ENCODE measurements around the gene WWOX.

The WWOX gene

DNA sequence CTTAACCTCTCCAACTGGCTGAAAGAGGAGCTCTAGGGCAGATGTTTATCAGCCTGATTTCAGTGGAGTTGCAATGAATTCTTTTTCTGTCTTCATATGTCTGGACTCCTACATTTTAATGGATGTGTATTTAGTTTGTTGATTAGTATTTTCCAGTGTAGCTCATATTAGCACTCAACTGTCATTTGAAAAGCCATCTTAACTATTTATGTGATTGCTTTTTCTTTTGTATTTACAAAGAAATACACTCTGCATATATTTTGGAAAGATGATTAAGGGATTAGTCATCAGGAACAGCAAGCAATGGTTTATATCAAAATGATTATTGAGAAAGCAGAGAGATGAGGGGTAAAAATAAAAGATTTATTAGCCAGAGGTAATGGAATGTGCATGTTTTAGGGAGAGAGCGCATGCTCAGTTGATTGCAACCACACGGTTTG lies 71.1 kb downstream of the WWOX start:
- TF ChIP-seq EZH2 (IDR thresholded peaks at IDR 0.05; ENCODE audit: borderline replicate concordance, low read depth, low read length, severe bottlenecking): no peak
- TF ChIP-seq, protein P1, sequence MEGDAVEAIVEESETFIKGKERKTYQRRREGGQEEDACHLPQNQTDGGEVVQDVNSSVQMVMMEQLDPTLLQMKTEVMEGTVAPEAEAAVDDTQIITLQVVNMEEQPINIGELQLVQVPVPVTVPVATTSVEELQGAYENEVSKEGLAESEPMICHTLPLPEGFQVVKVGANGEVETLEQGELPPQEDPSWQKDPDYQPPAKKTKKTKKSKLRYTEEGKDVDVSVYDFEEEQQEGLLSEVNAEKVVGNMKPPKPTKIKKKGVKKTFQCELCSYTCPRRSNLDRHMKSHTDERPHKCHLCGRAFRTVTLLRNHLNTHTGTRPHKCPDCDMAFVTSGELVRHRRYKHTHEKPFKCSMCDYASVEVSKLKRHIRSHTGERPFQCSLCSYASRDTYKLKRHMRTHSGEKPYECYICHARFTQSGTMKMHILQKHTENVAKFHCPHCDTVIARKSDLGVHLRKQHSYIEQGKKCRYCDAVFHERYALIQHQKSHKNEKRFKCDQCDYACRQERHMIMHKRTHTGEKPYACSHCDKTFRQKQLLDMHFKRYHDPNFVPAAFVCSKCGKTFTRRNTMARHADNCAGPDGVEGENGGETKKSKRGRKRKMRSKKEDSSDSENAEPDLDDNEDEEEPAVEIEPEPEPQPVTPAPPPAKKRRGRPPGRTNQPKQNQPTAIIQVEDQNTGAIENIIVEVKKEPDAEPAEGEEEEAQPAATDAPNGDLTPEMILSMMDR (IDR thresholded peaks at IDR 0.05; ENCODE audit: borderline replicate concordance, extremely low read depth, low read length, poor library complexity, severe bottlenecking): no peak
- Histone ChIP-seq H3K9me3 (ENCODE audit: insufficient read depth, low read length, severe bottlenecking) (no peaks in the 10 kb centered on the region), H3K4me1 (ENCODE audit: insufficient read depth, low read length) (no peaks in the 10 kb centered on the region), H3K36me3 (ENCODE audit: insufficient read depth, low read length) (peaks cover 3% of the 10 kb centered on the region; the same call in 1 of the 2 replicates), H3K4me3 (ENCODE audit: low read depth in 1 of 2, low read length in 2 of 2) (no peak overlapping the region), H3K9ac (ENCODE audit: low read depth, low read length) (no peak overlapping the region), H3K27me3 (ENCODE audit: insufficient read depth, low read length, poor library complexity) (no peaks in the 10 kb centered on the region), H3K27ac (ENCODE audit: low read length) (no peak overlapping the region), H4K20me1 (ENCODE audit: insufficient read depth, low read length) (no peaks in the 10 kb centered on the region), H3K79me2 (ENCODE audit: insufficient read depth, low read length) (no peaks in the 10 kb centered on the region), H2AFZ (ENCODE audit: low read depth, low read length) (no peak overlapping the region), H3K4me2 (ENCODE audit: insufficient read depth, low read length) (no peak overlapping the region)
- ATAC-seq (ENCODE audit: insufficient read depth, low read depth) (no peak), DNase-seq (no peak)

DNA sequence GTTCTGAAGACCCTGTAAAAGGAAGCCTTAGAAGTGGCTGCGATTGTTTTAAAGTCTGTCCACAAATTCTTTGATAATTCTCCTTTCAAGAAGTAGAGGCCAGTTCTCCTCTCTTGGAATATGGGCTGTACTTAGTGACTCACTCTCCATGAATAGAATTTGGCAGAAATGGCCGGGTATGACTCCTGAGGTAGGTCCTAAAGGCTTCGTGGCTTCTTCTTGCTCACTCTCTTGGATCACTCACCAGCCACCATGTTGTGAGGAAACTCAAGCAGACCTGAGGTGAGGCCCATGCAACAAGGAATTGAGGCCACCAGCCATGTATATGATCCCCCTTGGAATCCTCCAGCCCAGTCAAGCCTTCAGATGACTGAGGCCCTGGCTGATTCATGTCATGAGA lies 75.8 kb downstream of the WWOX start:
- Histone ChIP-seq H3K36me3 (ENCODE audit: insufficient read depth, low read length) (no peaks in the 10 kb centered on the region), H2AFZ (ENCODE audit: low read depth, low read length) (no peak overlapping the region), H3K9me3 (ENCODE audit: insufficient read depth, low read length, severe bottlenecking) (no peaks in the 10 kb centered on the region), H3K27me3 (ENCODE audit: insufficient read depth, low read length, poor library complexity) (no peaks in the 10 kb centered on the region), H3K4me1 (ENCODE audit: insufficient read depth, low read length) (no peaks in the 10 kb centered on the region), H3K27ac (ENCODE audit: low read length) (no peak overlapping the region), H3K9ac (ENCODE audit: low read depth, low read length) (no peak overlapping the region), H4K20me1 (ENCODE audit: insufficient read depth, low read length) (no peaks in the 10 kb centered on the region; the same call in 1 of the 2 replicates), H3K79me2 (ENCODE audit: insufficient read depth, low read length) (no peaks in the 10 kb centered on the region), H3K4me3 (ENCODE audit: low read depth in 1 of 2, low read length in 2 of 2) (no peak overlapping the region), H3K4me2 (ENCODE audit: insufficient read depth, low read length) (no peak overlapping the region)
- no peak for TF ChIP-seq EZH2 (IDR thresholded peaks at IDR 0.05; ENCODE audit: borderline replicate concordance, low read depth, low read length, severe bottlenecking)
- TF ChIP-seq, protein P1 (IDR thresholded peaks at IDR 0.05; ENCODE audit: borderline replicate concordance, extremely low read depth, low read length, poor library complexity, severe bottlenecking): no peak
- ATAC-seq (ENCODE audit: insufficient read depth, low read depth) (no peak), DNase-seq (no peak)

DNA sequence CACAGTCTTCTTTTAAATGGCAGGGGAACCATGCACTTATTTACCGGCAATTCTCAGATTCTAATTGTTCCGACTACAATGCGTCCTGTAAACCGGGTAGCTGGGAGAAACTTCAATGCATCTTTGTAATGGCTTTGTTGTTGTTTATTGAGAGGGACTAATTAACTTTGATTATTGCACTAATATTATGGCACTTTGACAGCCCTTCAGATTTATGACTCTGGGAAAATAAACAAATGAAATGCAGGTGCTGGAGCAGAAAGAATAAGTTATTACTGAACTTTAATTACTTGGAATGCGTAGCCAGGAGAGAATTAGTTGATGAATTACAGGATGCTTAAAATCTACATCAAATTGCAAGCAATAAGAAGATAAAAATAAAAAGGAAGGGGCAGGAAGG lies 77.0 kb downstream of the WWOX start:
- DNase-seq (no peak), ATAC-seq (ENCODE audit: insufficient read depth, low read depth) (no peak)
- no peaks in the 10 kb centered on the region for H3K79me2 ChIP-seq (ENCODE audit: insufficient read depth, low read length)
- no peak overlapping the region for H3K9ac ChIP-seq (ENCODE audit: low read depth, low read length)
- no peaks in the 10 kb centered on the region for H3K9me3 ChIP-seq (ENCODE audit: insufficient read depth, low read length, severe bottlenecking)
- no peak overlapping the region for H2AFZ ChIP-seq (ENCODE audit: low read depth, low read length)
- H4K20me1 ChIP-seq (ENCODE audit: insufficient read depth, low read length): no peaks in the 10 kb centered on the region; the same call in 1 of the 2 replicates
- TF ChIP-seq, protein P1 (IDR thresholded peaks at IDR 0.05; ENCODE audit: borderline replicate concordance, extremely low read depth, low read length, poor library complexity, severe bottlenecking): no peak
- no peak overlapping the region for H3K4me2 ChIP-seq (ENCODE audit: insufficient read depth, low read length)
- no peaks in the 10 kb centered on the region for H3K27me3 ChIP-seq (ENCODE audit: insufficient read depth, low read length, poor library complexity)
- H3K27ac ChIP-seq (ENCODE audit: low read length): no peak overlapping the region
- H3K4me1 ChIP-seq (ENCODE audit: insufficient read depth, low read length): no peaks in the 10 kb centered on the region
- H3K4me3 ChIP-seq (ENCODE audit: low read depth in 1 of 2, low read length in 2 of 2): no peak overlapping the region
- no peaks in the 10 kb centered on the region for H3K36me3 ChIP-seq (ENCODE audit: insufficient read depth, low read length)

DNA sequence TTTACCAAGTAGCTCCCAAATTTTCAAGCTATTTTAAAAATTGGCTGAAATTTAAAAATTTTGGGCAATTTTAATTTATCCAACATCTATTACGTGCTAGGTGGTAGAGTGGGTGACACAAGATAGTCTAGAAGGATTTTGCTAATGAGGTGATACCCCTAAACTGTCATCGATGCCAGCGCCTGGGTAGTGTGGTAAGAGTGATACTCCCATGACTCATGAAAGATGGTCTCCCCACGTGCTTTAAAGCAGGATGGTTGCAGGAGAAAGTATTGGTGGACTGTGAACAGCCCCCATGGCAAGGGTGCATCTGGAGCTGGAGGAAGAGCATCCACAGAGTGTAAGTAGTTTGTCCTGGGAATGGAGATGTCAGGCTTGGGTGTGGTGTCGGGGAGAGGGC lies 77.8 kb downstream of the WWOX start:
- Histone ChIP-seq H2AFZ (ENCODE audit: low read depth, low read length) (no peak overlapping the region), H3K27me3 (ENCODE audit: insufficient read depth, low read length, poor library complexity) (no peaks in the 10 kb centered on the region), H3K9ac (ENCODE audit: low read depth, low read length) (no peak overlapping the region), H3K4me2 (ENCODE audit: insufficient read depth, low read length) (no peak overlapping the region), H3K79me2 (ENCODE audit: insufficient read depth, low read length) (no peaks in the 10 kb centered on the region), H3K4me1 (ENCODE audit: insufficient read depth, low read length) (no peaks in the 10 kb centered on the region), H4K20me1 (ENCODE audit: insufficient read depth, low read length) (no peaks in the 10 kb centered on the region; the same call in 1 of the 2 replicates), H3K27ac (ENCODE audit: low read length) (no peak overlapping the region), H3K9me3 (ENCODE audit: insufficient read depth, low read length, severe bottlenecking) (no peaks in the 10 kb centered on the region), H3K36me3 (ENCODE audit: insufficient read depth, low read length) (no peaks in the 10 kb centered on the region), H3K4me3 (ENCODE audit: low read depth in 1 of 2, low read length in 2 of 2) (no peak overlapping the region)
- ATAC-seq (ENCODE audit: insufficient read depth, low read depth): no peak
- TF ChIP-seq, protein P1 (IDR thresholded peaks at IDR 0.05; ENCODE audit: borderline replicate concordance, extremely low read depth, low read length, poor library complexity, severe bottlenecking): no peak
- no peak for TF ChIP-seq EZH2 (IDR thresholded peaks at IDR 0.05; ENCODE audit: borderline replicate concordance, low read depth, low read length, severe bottlenecking)
- no peak for DNase-seq
